GM18520 (cell line): Measurements from ENCODE around the gene PELI2.

Source experiments
- ATAC-seq: cut with Tn5 transposase; IDR thresholded peaks from one replicate; pipeline ENCODE4 v1.9.1; 2021; ENCODE audit not compliant: unreplicated experiment

The PELI2 gene

GRCh38 chr14:56224691-56225681, 106.8 kb downstream of the PELI2 start:
- ATAC-seq, result no peak

GRCh38 chr14:56235388-56235787, 117.2 kb downstream of the PELI2 start:
- no peak for ATAC-seq

- ATAC-seq, result no peak
Observed at GRCh38 chr14:56237398-56237797, 119.2 kb downstream of the PELI2 start.

GRCh38 chr14:56241461-56241860, 123.2 kb downstream of the PELI2 start:
- ATAC-seq, result no peak

GRCh38 chr14:56243110-56243509, 124.9 kb downstream of the PELI2 start:
- ATAC-seq, result no peak

GRCh38 chr14:56244138-56244789, 126.1 kb downstream of the PELI2 start:
- ATAC-seq, result no peak

GRCh38 chr14:56247495-56248200, 129.4 kb downstream of the PELI2 start:
- ATAC-seq, result no peak

- ATAC-seq, result no peak
Observed at GRCh38 chr14:56248442-56248841, 130.2 kb downstream of the PELI2 start.

GRCh38 chr14:56261046-56261445, 142.8 kb downstream of the PELI2 start:
- ATAC-seq, result no peak

GRCh38 chr14:56262530-56262929, 144.3 kb downstream of the PELI2 start:
- no peak for ATAC-seq

GRCh38 chr14:56268039-56268438, 149.8 kb downstream of the PELI2 start:
- ATAC-seq, result no peak

- ATAC-seq, result no peak
Observed at GRCh38 chr14:56268673-56269072, 150.5 kb downstream of the PELI2 start.

GRCh38 chr14:56270921-56271320, 152.7 kb downstream of the PELI2 start:
- ATAC-seq, result no peak

- ATAC-seq, result no peak
Observed at GRCh38 chr14:56271970-56272369, 153.8 kb downstream of the PELI2 start.

- no peak for ATAC-seq
Observed at GRCh38 chr14:56273155-56273554, 154.9 kb downstream of the PELI2 start.

- ATAC-seq, result no peak
Observed at GRCh38 chr14:56273951-56274350, 155.7 kb downstream of the PELI2 start.

GRCh38 chr14:56274556-56274955, 156.3 kb downstream of the PELI2 start:
- ATAC-seq, result no peak

- ATAC-seq, result no peak
Observed at GRCh38 chr14:56276108-56276507, 157.9 kb downstream of the PELI2 start.

GRCh38 chr14:56278383-56278782, 160.2 kb downstream of the PELI2 start:
- ATAC-seq, result no peak

GRCh38 chr14:56280843-56281242, 162.6 kb downstream of the PELI2 start:
- ATAC-seq, result no peak

- ATAC-seq, result no peak
Observed at GRCh38 chr14:56282179-56282578, 164.0 kb downstream of the PELI2 start.

- no peak for ATAC-seq
Observed at GRCh38 chr14:56284641-56285040, 166.4 kb downstream of the PELI2 start.
